ENCODE data around the gene STON1. TPM values are rescaled to one million over a fixed set of nuclear protein-coding genes. Genes with fewer than 3 reads are reported as not detected.
"Not testable (repeated sequence)": the region's sequence is repeated elsewhere in the genome, so short reads cannot be mapped to it uniquely, and the experiment has no call there.

The STON1 gene
- total RNA-seq, 2 experiments from 2014 or later, result 1.3 TPM

DNA sequence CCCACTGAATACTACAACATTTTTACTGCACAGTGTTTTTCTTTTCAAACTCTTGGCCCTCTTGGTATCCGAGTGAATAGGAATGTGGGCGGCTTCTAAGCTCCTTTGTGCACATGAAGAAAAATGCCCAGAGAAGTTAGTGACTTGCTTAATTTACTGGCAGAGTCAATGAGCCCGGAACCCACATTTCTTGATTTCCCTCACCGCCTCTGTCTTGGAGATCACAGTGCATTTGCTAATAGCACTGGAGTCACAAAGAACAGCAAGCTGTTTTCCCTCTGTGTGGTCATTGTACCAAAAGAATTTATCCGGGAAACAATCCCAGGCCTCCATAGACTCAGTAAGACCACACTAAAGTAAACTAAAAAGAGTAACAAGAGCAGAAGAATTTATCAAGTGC, 18.9 kb downstream of the STON1 start:
- H3K27me3 Mint-ChIP-seq, result no peaks in the 10 kb centered on the region
- ChIA-PET POLR2A (no interaction called here), CTCF (no interaction called here)
- H3K9me3 Mint-ChIP-seq, result no peaks in the 10 kb centered on the region
- H3K4me3 Mint-ChIP-seq, result no peak overlapping the region
- TF ChIP-seq, protein P1, sequence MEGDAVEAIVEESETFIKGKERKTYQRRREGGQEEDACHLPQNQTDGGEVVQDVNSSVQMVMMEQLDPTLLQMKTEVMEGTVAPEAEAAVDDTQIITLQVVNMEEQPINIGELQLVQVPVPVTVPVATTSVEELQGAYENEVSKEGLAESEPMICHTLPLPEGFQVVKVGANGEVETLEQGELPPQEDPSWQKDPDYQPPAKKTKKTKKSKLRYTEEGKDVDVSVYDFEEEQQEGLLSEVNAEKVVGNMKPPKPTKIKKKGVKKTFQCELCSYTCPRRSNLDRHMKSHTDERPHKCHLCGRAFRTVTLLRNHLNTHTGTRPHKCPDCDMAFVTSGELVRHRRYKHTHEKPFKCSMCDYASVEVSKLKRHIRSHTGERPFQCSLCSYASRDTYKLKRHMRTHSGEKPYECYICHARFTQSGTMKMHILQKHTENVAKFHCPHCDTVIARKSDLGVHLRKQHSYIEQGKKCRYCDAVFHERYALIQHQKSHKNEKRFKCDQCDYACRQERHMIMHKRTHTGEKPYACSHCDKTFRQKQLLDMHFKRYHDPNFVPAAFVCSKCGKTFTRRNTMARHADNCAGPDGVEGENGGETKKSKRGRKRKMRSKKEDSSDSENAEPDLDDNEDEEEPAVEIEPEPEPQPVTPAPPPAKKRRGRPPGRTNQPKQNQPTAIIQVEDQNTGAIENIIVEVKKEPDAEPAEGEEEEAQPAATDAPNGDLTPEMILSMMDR (IDR thresholded peaks at IDR 0.05), result no peak
- no peaks in the 10 kb centered on the region for H3K4me1 ChIP-seq (ENCODE audit: insufficient read depth, low read length)
- no peaks in the 10 kb centered on the region for H3K36me3 Mint-ChIP-seq (ENCODE audit: low read depth)
- H3K4me1 Mint-ChIP-seq (ENCODE audit: low read depth), result no peaks in the 10 kb centered on the region
- DNase-seq (no peak), ATAC-seq (ENCODE audit: poor library complexity) (no peak)
- H3K27ac ChIP-seq (ENCODE audit: low read depth in 1 of 2, low read length in 2 of 2), result no peak overlapping the region
- H3K9me3 ChIP-seq (ENCODE audit: control insufficient read depth in 1 of 2, insufficient read depth in 1 of 2, low read length in 2 of 2), result no peaks in the 10 kb centered on the region
- no peaks in the 10 kb centered on the region for H3K36me3 ChIP-seq (ENCODE audit: insufficient read depth, low read length)
- no peaks in the 10 kb centered on the region for H3K27me3 ChIP-seq (ENCODE audit: control insufficient read depth in 1 of 2, insufficient read depth in 2 of 2, low read length in 2 of 2)
- H3K27ac Mint-ChIP-seq, result no peak overlapping the region
- intact Hi-C loops (cut with DNase I, micrococcal nuclease), result no loop called here
- no peak overlapping the region for H3K4me3 ChIP-seq (ENCODE audit: low read length)

DNA sequence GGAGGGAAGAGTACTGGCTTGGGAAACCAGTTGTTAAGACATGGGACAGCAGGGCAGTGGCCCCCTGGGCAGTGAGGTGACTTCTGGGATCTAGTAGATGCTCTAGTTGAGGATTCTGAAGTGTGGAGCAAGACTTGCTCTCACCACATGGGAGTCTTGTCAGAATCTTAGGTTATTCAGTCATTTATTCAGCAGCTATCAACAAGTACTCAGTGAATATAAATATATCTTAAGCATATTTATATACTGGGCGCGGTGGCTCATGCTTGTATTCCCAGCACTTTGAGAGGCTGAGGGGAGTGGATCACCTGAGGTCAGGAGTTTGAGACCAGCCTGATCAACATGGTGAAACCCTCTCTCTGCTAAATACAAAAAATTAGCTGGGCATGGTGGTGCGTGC, 20.0 kb downstream of the STON1 start:
- ChIA-PET POLR2A (no interaction called here), CTCF (no interaction called here)
- no peaks in the 10 kb centered on the region for H3K9me3 Mint-ChIP-seq
- H3K4me1 Mint-ChIP-seq (ENCODE audit: low read depth), result no peaks in the 10 kb centered on the region
- TF ChIP-seq, protein P1 (IDR thresholded peaks at IDR 0.05), result no peak
- Histone ChIP-seq H3K9me3 (ENCODE audit: control insufficient read depth in 1 of 2, insufficient read depth in 1 of 2, low read length in 2 of 2) (no peaks in the 10 kb centered on the region), H3K27me3 (ENCODE audit: control insufficient read depth in 1 of 2, insufficient read depth in 2 of 2, low read length in 2 of 2) (no peaks in the 10 kb centered on the region), H3K4me3 (ENCODE audit: low read length) (no peak overlapping the region), H3K36me3 (ENCODE audit: insufficient read depth, low read length) (no peaks in the 10 kb centered on the region), H3K4me1 (ENCODE audit: insufficient read depth, low read length) (no peaks in the 10 kb centered on the region), H3K27ac (ENCODE audit: low read depth in 1 of 2, low read length in 2 of 2) (no peak overlapping the region)
- H3K4me3 Mint-ChIP-seq, result no peak overlapping the region
- no peaks in the 10 kb centered on the region for H3K27me3 Mint-ChIP-seq
- intact Hi-C loops (cut with DNase I, micrococcal nuclease), result no loop called here
- no peaks in the 10 kb centered on the region for H3K36me3 Mint-ChIP-seq (ENCODE audit: low read depth)
- DNase-seq, result no peak
- no peak for ATAC-seq (ENCODE audit: poor library complexity)
- no peak overlapping the region for H3K27ac Mint-ChIP-seq

DNA sequence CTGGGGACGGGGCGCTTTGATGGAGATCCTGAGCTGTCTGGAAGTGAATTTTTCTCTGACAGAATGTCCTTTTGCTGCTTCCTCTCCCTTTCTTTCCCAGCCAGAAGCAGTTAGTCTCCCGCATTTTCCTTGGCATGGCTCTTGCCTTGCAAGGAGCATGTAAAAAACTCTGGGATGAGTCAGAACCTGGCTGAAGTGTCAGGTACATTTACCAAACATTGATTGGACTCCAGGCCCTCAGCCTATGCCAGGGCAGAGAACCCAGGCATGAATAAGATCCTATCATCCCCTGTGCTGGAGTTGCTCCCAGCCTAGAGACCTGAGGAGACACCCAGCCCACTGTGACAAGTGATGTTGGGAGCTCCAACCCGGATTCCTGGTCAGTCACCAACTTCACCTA, 21.6 kb downstream of the STON1 start:
- H3K9me3 Mint-ChIP-seq, result no peaks in the 10 kb centered on the region
- Histone ChIP-seq H3K4me3 (ENCODE audit: low read length) (no peak overlapping the region), H3K4me1 (ENCODE audit: insufficient read depth, low read length) (no peaks in the 10 kb centered on the region), H3K9me3 (ENCODE audit: control insufficient read depth in 1 of 2, insufficient read depth in 1 of 2, low read length in 2 of 2) (no peaks in the 10 kb centered on the region), H3K36me3 (ENCODE audit: insufficient read depth, low read length) (no peaks in the 10 kb centered on the region), H3K27me3 (ENCODE audit: control insufficient read depth in 1 of 2, insufficient read depth in 2 of 2, low read length in 2 of 2) (no peaks in the 10 kb centered on the region), H3K27ac (ENCODE audit: low read depth in 1 of 2, low read length in 2 of 2) (no peak overlapping the region)
- no peak for ATAC-seq (ENCODE audit: poor library complexity)
- no peak for DNase-seq
- H3K4me1 Mint-ChIP-seq (ENCODE audit: low read depth), result no peaks in the 10 kb centered on the region
- H3K27ac Mint-ChIP-seq, result no peak overlapping the region
- ChIA-PET POLR2A (no interaction called here), CTCF (no interaction called here)
- H3K36me3 Mint-ChIP-seq (ENCODE audit: low read depth), result no peaks in the 10 kb centered on the region
- no peaks in the 10 kb centered on the region for H3K27me3 Mint-ChIP-seq
- TF ChIP-seq, protein P1 (IDR thresholded peaks at IDR 0.05), result no peak
- intact Hi-C loops (cut with DNase I, micrococcal nuclease), result no loop called here
- H3K4me3 Mint-ChIP-seq, result no peak overlapping the region

DNA sequence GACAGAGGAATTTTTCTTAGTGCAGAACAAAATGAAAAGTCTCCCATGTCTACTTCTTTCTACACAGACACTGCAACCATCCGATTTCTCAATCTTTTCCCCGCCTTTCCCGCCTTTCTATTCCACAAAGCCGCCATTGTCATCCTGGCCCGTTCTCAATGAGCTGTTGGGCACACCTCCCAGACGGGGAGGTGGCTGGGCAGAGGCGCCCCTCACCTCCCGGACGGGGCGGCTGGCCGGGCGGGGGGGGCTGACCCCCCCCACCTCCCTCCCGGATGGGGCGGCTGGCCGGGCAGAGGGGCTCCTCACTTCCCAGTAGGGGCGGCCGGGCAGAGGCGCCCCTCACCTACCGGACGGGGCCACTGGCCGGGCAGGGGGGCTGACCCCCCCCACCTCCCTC, 25.1 kb downstream of the STON1 start:
- H3K27ac ChIP-seq (ENCODE audit: low read depth in 1 of 2, low read length in 2 of 2); H3K27ac Mint-ChIP-seq; H3K4me1 Mint-ChIP-seq (ENCODE audit: low read depth); H3K36me3 ChIP-seq (ENCODE audit: insufficient read depth, low read length); H3K36me3 Mint-ChIP-seq (ENCODE audit: low read depth); H3K4me3 Mint-ChIP-seq; H3K27me3 Mint-ChIP-seq; H3K4me3 ChIP-seq (ENCODE audit: low read length); H3K27me3 ChIP-seq (ENCODE audit: control insufficient read depth in 1 of 2, insufficient read depth in 2 of 2, low read length in 2 of 2); H3K9me3 ChIP-seq (ENCODE audit: control insufficient read depth in 1 of 2, insufficient read depth in 1 of 2, low read length in 2 of 2); H3K4me1 ChIP-seq (ENCODE audit: insufficient read depth, low read length); DNase-seq; CTCF ChIA-PET; H3K9me3 Mint-ChIP-seq; ATAC-seq (ENCODE audit: poor library complexity); POLR2A ChIA-PET; intact Hi-C loops (cut with DNase I, micrococcal nuclease): not testable (repeated sequence)
